ENCODE measurements around the gene MTTP.

The MTTP gene

GRCh38 chr4:99657798-99658197 is 83.2 kb downstream of the MTTP start, which contains the start of gene C4orf54:
Gene C4orf54, minus strand, starts transcription at chr4:99657828. Its CDS starts 3,180 bp downstream, at chr4:99654648.
- Mint-ChIP-seq H3K4me3 (no peak within 1 kb of the TSS), H3K36me3 (ENCODE audit: low read depth) (no peaks in the 10 kb centered on the region), H3K27me3 (no peaks in the 10 kb centered on the region), H3K27ac (no peak within 1 kb of the TSS), H3K4me1 (no peaks in the 10 kb centered on the region), H3K9me3 (no peaks in the 10 kb centered on the region)
- DNase-seq (no peak), ATAC-seq (no peak)

- H3K4me3 Mint-ChIP-seq = no peak overlapping the region
- no peak for DNase-seq
- H3K9me3 Mint-ChIP-seq = no peaks in the 10 kb centered on the region
- H3K27ac Mint-ChIP-seq = no peak overlapping the region
- no peaks in the 10 kb centered on the region for H3K4me1 Mint-ChIP-seq
- H3K36me3 Mint-ChIP-seq (ENCODE audit: low read depth) = no peaks in the 10 kb centered on the region
- no peak for ATAC-seq
- peaks cover 4% of the 10 kb centered on the region for H3K27me3 Mint-ChIP-seq
Observed at GRCh38 chr4:99658666-99659065, 84.0 kb downstream of the MTTP start.

GRCh38 chr4:99661907-99662306 is 87.3 kb downstream of the MTTP start:
- Mint-ChIP-seq H3K27ac (no peak overlapping the region), H3K4me3 (no peak overlapping the region), H3K27me3 (peaks cover 4% of the 10 kb centered on the region), H3K4me1 (no peaks in the 10 kb centered on the region), H3K36me3 (ENCODE audit: low read depth) (no peaks in the 10 kb centered on the region), H3K9me3 (no peaks in the 10 kb centered on the region)
- no peak for ATAC-seq
- no peak for DNase-seq

- H3K9me3 Mint-ChIP-seq = no peaks in the 10 kb centered on the region
- no peak overlapping the region for H3K4me3 Mint-ChIP-seq
- ATAC-seq = no peak
- H3K4me1 Mint-ChIP-seq = no peaks in the 10 kb centered on the region
- H3K27ac Mint-ChIP-seq = no peak overlapping the region
- no peak for DNase-seq
- H3K27me3 Mint-ChIP-seq = peaks cover 4% of the 10 kb centered on the region
- no peaks in the 10 kb centered on the region for H3K36me3 Mint-ChIP-seq (ENCODE audit: low read depth)
Observed at GRCh38 chr4:99664716-99665115, 90.1 kb downstream of the MTTP start.

- H3K36me3 Mint-ChIP-seq (ENCODE audit: low read depth) = no peaks in the 10 kb centered on the region
- peaks cover 6% of the 10 kb centered on the region for H3K27me3 Mint-ChIP-seq
- no peaks in the 10 kb centered on the region for H3K4me1 Mint-ChIP-seq
- H3K27ac Mint-ChIP-seq = no peak overlapping the region
- H3K4me3 Mint-ChIP-seq = no peak overlapping the region
- DNase-seq = no peak
- H3K9me3 Mint-ChIP-seq = no peaks in the 10 kb centered on the region
- ATAC-seq = no peak
Observed at GRCh38 chr4:99665983-99666382, 91.4 kb downstream of the MTTP start.

GRCh38 chr4:99668472-99668871 is 93.8 kb downstream of the MTTP start:
- Mint-ChIP-seq H3K4me1 (no peaks in the 10 kb centered on the region), H3K27me3 (peaks cover 12% of the 10 kb centered on the region), H3K4me3 (no peak overlapping the region), H3K36me3 (ENCODE audit: low read depth) (peaks cover 3% of the 10 kb centered on the region), H3K9me3 (peaks cover 15% of the 10 kb centered on the region), H3K27ac (no peak overlapping the region)
- DNase-seq (no peak), ATAC-seq (no peak)

- peaks cover 19% of the 10 kb centered on the region for H3K9me3 Mint-ChIP-seq
- H3K4me1 Mint-ChIP-seq = no peaks in the 10 kb centered on the region
- H3K27me3 Mint-ChIP-seq = peaks cover 11% of the 10 kb centered on the region
- ATAC-seq = no peak
- DNase-seq = no peak
- H3K4me3 Mint-ChIP-seq = no peak overlapping the region
- H3K27ac Mint-ChIP-seq = no peak overlapping the region
- H3K36me3 Mint-ChIP-seq (ENCODE audit: low read depth) = peaks cover 3% of the 10 kb centered on the region
Observed at GRCh38 chr4:99669084-99669483, 94.5 kb downstream of the MTTP start.

GRCh38 chr4:99670409-99671073 is 95.9 kb downstream of the MTTP start:
- ATAC-seq = no peak
- peaks cover 14% of the 10 kb centered on the region for H3K27me3 Mint-ChIP-seq
- H3K27ac Mint-ChIP-seq = no peak overlapping the region
- H3K36me3 Mint-ChIP-seq (ENCODE audit: low read depth) = peaks cover 3% of the 10 kb centered on the region
- no peak for DNase-seq
- no peak overlapping the region for H3K4me3 Mint-ChIP-seq
- no peaks in the 10 kb centered on the region for H3K4me1 Mint-ChIP-seq
- H3K9me3 Mint-ChIP-seq = peaks cover 27% of the 10 kb centered on the region
